Limb (tissue), 2 donors: ENCODE measurements around the gene ARHGEF40.
A peak's percentile ranks its signal among the peaks of the same experiment; 100 is the strongest.

Source experiments
- DNase-seq, 2 donors: peaks; one replicate each; pipeline ENCODE4 v3.0.0-alpha.2; 2016; ENCODE audit errors: extremely low spot score in 2 of 2

ARHGEF40 gene

DNA sequence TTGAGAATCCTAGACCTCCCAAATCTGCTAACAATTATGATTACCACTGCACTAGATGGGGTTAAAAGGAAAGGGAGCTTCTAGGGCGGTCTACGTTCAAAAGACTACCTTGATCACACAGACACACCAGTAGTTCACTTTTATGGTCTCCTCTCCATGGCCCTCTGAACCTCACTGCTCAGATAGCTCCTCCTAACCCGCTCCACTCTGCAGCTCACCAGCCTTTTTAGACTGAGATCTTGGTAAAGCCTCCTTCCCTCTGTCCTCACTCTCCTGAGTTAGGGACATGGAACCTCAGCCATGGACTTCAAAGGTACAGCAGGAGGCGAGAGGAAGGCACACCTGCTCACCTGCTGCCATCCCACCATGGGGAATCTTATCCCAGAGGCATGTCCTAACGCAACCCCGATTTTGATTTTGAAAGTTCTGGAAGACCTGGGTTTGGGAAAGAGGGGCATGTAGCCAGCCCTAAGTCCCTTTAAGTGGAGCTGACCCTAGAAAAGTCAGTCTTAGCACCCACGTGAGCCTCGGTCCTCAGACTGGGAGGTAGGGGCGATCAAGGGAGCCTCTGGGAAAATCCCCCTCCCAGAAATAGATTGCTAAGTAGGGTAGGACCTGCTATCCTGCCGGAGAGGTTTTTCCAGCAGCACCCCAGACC lies 27.0 kb downstream of the ARHGEF40 start:
- no peak for DNase-seq

DNA sequence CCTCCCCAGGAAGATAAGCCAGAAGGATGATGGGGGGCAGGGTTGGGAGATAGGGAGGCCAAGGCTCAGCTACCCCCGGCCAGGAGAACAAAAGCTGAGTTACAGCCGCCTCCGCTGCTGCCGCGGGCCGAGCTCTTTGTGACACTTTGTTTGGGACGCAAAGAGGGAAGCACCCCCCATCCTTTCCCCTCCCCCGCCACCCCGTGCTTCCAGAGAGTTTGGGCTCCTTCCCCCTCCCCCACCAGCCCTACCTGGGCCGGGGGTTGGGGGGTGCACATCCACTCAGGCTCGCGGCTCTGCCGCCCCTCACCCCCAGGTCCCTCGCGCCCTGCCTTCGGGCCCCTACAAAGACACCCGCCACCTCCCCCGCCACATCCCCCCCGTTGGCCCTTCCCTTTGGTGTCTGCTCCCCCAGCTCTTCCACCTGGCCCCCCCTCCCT lies 27.6 kb downstream of the ARHGEF40 start:
- DNase-seq, result peak in 1 of 2 donors; percentile 76

DNA sequence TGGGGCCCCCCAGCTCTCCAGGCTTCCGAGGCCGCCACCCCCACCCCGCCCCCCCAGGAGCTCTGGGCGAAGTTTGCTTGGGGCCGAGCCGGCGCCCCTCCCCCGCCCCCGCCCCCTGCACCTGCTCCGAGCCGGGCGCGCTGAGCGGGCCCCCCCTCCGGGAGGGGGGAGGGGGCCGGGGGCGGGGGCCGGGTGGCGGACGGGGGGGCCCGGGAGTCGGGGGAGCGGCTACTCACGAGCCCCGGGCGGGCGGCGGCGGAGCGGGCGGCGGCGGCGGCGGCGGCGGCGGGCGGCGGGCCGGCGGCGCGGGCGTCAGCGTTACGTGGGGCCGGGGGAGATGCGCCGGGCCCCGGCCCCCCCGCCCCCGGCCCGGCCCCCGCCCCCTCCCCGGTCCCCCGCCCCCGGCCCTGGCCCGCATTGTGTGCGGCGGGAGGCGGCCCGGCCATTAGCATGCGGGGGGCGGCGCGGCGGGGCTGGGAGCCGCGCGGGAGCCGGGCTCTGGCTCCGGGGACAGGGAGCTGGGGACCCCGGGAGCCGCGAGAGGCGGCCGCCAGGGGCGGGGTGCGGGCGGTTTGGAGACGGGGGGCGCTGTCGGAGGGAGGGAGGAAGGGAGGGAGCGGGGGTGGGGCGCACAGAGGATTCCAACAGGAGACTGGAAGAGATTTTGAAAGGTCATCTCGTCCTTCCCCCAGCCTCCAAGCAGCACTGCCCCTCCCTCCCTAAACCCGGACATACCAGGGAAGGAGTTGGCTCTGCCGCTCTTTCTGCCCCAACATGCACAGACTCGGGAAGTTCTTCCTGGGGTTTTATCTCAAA lies 28.2 kb downstream of the ARHGEF40 start, which contains the start of gene ZNF219:
ZNF219 (minus strand) TSS at position 580 of the 816 bp plus-strand sequence. CDS start 5,064 bp downstream, outside the sequence.
- DNase-seq, result peak; percentile 51 to 85

DNA sequence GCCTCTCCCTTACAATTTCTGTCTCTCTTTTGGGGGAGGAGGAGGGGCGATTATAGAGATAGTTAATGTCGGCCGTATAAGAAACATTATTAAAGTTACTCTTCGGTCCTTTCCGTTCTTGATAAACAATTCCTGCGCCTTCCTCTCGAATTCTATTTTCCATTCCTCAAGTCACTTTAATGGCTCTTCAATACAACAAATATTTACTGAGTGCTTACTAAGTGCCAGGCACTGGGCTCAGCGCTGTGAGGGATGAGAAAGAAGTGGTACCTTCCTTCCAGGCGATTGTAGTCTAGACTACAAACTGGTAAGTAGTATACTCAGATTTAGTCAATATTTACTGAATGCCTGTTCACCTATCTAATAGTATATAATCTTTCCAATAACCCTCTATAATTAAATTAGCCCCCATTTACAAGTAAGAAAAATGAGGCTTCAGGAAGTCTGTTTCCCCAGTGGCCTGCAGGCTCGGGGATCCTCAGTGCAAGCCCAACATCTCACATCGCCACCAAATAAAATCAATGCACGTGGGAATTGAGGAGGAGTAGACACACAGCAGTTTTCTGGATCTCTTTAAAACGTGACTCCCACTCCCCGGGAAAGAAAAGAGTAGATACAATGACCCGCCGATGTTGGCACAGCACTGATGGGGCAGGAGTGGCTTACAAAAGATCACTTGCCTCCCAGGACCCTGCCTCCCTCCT lies 28.9 kb downstream of the ARHGEF40 start:
- no peak for DNase-seq

DNA sequence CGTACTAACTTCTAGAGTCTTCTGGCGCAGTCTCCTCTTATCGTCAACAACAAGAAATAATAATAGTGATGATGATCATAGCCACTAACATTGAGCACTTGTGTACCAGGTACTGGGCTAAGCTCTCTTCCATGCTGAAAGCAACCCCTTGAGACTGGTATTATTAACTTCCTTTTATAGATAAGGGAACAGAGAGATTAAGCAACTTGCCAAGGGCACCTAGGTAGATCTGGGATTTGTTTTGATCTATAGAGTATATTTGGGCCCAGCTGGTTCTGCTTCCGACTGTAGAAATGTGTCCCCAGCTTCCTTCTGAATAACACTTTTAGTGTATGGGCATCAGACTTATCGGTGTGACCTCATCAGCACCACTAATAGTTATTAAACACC lies 29.5 kb downstream of the ARHGEF40 start:
- DNase-seq, result no peak

DNA sequence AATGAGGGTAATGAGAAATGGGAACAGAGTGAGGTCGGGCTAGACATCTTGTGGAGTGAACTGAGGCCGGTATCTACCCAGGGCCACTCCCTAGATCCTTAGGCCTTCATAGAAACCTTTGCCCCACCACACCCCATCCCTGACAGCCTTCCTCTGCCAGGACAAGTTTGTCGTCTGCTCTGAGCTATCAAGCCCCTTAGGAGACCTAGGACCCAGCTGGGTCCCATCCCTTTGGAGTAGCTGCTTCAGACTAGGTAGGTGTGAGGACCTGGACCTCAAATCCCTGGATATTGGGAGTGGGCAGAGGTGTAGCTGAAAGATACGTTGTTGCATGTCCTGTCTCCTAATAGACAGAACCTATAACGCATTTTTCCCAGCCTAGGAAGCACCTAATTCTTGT lies 30.8 kb downstream of the ARHGEF40 start, which contains the start of gene TMEM253:
TMEM253 (plus strand) TSS at position 136 of the 400 bp plus-strand sequence. CDS start 278 bp downstream, outside the sequence.
- no peak for DNase-seq

DNA sequence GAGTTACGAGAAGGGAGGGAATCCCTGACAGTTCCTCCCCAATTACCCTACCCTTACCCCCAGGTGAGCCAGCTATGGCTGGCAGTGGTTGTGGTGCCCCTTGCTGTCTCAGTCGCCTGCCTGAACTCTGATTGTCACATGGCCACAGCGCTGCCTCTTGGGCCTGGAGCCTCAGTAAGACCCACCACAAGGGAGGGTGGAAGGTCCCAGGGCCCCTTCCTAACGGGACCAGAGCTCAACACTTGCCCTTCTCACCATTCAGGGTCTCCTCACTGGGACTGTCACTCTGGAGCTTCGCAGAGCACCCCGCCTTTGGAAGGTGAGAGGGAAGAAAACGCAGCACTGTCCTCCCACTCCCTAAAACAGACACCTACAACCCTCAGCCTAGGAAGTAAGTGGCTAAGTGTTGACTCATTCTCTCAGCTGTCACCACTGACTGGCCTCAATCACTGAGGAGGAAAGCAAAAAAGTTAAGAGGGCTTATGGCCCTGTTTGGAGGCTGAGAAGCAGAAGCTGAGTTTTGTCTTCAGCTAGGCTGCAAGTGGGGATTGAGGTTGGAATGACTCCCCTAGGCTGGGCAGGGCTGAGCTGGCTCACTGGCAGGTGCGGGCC lies 31.8 kb downstream of the ARHGEF40 start:
- DNase-seq, result no peak

DNA sequence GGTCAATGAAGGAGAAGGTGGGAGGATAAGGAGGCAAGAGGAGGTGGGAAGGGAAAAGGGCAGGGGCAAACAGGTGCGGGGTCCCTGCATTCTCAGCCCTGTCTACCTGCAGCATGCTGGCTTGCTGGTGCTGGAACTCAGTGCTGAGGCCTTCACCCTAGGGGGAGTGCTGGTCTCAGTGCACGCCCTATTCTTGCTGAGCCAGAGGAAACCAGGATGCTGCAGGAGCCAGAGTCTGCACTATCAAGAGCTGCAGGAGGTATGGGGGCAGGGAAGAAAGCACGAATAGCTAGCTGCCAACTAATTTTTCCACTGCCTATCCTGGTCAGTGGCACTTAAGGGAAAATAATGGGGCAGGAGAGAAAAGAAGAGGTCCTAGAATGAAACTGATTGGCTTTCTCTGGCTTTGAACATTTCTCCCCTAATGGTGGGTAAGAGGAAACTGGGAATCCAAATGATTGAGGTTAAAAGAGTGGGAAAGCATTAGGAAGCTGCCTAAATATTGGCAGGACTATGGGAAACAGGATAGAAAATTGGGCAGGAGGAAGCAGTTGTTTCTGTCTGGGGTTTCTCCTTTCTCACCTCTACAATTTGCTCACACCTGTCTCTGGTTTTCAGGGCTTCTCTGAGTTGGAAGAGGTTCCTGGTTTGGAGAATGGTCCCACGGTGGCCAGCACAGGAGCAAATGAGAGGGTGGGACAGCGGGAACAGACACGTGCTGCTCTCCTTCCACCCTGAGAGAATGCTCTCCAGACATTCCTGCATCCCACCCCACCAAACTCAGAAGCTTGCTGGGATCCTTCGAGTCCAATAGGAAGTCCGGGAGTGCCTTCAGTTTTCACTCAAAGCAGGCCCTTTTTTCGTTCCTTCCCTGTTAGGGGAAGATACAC lies 32.7 kb downstream of the ARHGEF40 start:
- no peak for DNase-seq

DNA sequence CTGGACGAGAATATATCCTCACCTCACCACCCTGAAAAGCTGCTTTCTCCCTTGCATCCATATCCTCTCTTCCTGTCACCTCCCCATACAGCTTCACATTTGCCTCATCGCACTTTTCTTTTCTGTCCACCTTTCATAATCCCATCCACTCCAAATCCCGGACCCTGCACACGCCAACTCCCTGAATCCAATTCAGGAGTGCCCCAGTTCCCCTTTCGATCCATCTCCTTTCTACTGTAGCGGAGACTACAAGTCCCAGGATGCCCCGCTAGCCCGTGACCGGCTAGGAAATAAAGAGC lies 33.3 kb downstream of the ARHGEF40 start:
- DNase-seq, result no peak

DNA sequence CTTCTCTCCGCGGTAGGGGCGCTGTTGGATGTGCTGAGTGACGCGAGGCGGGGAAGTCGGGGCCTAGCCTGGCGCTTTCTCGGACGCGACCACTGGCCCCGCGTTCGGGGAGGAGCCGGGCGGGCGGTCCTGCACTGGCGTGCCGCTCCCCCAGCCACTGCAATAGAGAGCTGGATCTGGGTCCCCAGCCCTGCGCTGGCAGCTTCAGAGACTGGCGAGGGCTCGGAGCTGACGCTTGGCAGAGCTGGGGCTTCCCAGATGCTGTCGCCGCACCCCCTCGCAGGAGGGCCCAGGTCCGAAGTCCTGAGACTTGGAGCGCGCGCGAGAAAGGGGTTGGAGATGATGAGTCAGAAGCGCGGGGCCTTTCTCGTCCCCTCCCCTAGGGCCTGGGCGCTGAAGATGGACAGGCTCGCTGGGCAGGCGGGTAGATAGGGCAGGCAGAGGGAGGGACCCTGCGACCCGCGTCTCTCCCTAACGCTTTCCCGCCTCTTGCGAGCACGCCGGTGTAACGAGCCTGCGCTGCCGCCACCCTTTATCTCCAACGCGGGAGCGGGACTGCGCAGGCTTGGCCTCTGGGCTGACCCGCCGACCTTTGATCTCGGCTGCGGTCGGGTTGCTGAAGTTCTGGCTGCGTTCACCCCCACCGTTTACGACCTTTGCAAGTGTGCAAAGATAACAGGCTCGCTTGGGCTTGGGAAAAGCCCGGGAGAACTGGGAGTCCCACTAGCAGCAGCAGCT lies 33.8 kb downstream of the ARHGEF40 start:
- peak; percentile 97 for DNase-seq

DNA sequence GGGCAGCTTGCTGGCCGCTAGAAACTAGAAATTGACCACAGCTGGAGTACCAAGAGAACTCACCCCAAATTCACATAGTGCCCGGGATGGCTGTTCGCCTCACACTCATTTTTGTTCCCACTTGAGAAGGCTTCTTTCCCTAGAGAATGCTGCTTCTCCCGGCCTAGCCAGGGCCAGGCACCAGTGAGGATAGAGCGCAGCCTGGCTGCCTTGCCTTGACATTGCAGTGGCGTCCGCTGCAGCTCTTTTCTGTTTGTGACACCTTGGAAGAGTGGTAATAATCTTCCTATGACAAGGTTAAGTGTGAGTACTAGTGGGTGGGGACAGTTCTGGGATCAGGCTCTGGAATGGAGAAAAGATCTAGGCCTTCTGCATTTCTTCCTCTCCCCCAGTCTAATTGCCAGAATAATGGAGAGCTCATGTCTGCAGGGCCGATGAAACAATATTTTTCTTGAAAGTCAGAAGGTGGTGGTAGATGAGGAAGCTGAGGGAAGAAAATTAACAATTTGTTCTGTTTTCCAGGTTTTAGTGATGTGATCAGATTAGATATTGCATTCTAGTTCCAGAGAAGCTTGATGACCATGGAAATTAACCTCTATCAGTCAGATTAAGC lies 34.5 kb downstream of the ARHGEF40 start:
- DNase-seq, result peak; percentile 81 to 84

DNA sequence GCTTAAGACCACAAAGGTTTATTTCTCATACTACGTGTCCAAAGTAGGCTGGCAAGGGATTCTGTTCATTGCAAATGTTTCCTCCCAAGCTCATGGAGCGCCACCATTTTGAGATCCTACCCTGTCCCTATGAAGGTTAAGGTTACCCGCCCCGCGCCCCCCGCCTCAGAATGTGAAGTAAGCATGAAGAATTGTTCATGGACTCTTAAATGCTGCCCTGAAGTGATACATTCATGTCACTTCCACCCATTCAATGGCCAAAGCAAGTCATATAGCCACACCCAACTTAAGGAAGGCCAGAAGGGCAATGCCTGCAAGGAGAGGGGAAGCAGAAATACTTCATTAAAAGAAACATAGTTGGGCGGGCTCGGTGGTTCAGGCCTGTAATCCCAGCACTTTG lies 35.0 kb downstream of the ARHGEF40 start:
- DNase-seq, result no peak

DNA sequence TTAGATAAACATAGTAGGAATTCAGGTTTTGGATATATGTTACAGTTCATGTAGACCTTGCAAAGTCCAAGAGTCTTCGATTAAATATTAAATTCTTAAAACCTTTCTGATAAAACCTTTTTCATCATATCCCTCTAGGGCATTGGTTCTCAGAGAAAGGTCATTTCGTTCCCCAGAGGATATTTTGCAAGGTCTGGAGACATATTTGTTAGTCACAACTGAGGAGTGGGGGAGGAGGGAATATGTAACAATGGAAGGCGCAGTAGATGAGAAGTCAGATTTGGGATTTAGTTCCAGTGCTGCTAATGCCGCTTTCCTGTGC lies 36.0 kb downstream of the ARHGEF40 start:
- DNase-seq, result no peak

DNA sequence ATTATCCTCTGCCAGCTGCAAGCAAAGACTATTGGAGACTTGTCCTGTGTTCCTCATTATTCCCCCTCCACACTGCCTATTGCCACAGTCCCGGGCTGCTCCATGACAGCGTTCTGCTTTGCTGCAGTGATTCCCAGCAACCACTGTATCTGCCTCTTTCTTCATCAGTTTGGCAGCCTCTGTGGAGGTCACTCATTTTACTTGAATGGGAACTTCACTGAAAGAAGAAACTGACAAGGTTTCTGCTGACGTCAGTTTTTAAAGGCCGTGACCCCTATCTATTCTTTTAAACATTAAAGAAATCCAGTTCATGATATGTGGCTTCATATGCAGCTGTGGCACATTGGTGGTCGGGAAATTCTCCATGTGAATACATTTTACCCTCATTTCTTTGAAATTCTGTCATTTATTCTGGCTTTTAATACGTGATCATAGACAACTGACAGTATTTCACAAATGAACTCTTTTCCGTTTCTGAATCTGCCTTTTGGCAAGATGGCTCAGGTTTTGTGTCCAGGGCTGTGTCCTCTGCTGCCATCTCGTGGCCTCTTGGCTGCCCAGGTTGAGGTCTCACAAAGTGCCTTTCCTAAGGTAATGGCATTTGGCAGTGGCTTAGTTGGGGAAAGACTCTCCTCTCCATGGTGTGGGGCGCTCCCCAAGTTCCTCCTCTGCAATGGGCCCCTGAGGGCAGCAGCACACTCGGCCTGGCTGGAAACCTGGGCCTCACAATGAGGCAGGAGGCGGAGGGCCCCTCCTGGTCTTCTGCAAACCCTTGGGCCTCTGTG lies 36.6 kb downstream of the ARHGEF40 start:
- DNase-seq, result peak; percentile 84 to 89

DNA sequence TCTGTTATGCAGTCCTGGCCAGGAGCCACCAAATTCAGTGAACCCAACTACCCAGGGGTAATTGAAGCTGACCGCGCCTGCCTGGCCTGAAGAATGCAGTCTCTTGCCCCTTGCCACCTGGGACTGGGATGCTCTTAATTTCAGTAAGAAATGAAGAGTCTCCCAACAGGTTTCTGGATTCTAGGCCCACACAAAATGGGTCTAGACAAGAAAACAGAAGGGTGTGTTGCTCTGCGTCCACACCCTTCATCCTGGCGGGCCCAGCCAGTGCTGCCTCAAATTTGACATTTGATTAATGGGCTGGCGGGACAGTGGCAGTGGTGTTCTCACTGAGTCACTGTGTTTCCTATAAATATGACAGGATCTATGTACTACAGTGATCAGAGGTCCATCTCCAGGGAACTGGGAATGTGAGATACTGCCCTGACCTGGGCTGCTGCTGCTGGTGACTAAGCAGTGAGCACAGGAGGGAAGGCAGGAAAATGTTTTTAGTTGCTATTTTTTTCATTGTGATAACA lies 37.2 kb downstream of the ARHGEF40 start:
- no peak for DNase-seq

DNA sequence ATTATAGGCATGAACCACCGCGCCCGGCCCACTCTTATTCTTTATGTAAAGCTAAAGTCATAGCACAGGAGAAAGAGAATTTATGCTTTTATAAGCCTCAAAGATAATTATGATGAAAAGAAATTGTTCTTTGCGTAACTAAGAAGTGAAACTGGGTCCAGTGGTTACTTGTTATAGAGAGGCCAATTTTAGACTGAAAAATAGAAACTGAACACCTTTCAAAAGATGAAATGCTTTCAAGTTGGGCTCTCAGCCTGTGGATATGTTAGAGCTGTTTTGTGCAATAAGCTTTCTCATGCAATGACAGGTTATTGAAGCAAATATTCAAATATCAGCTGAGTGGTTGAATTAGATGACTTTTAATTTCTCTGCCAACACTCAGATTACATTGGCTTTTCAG lies 38.7 kb downstream of the ARHGEF40 start:
- DNase-seq, result no peak

DNA sequence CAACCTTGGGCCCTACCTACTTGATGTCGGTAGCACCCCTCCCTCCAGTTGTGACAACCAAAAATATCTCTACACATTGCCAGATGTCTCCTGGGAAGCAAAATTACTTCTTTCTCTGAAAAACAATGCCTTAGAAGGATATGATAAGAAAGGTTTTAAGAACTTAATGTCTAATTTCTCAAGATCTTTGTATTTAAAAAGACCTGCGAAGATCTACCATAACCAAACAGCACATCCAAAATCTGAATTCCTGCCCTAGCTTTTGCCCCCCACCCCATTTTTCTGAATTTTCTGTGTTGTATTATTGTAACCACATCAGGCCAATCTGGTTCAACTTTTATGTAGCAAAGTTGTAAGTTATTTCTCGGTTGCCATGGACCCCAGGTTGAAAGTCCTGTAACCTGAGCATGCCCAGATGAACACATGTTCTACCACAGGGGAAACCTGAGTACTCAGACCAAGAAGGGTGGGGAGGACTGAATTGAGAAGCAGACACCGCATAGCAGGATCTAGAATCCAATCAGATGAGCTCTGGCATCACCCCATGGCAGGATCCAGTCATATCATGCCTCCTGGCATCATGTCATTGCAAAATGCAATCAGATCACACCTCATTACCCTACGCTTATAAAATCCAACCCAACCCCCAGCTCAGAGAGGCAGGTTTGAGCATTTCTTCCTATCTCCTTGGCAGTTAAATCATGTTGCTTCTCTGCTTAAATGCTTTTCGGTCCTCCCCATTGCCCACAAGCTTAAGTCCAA lies 39.5 kb downstream of the ARHGEF40 start:
- no peak for DNase-seq

DNA sequence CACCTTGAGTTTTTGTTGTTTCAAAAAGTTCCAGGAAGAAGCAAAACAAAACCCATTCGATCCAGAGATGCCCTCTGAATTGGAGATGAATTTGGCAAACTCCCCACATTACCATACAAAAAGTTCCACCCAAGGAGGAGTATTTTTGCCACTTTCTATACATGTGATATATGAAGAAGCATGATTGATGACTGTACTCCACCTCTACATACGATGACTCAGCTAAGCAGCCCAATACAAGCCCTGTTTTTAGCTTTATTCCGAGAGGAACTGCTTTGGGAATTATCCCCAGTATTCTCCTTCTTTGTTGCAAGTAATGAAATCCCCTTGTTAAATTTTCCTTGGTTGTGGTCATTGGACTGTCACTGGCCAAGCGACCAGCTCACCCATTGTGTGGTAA lies 42.2 kb downstream of the ARHGEF40 start:
- DNase-seq, result no peak
